Prostate gland (tissue), 2 donors: Measurements from ENCODE around the gene OLAH.

Experiments
- POLR2A ChIP-seq: fragments of 450-650 bp; IDR thresholded peaks from one replicate; pipeline ENCODE4 v1.6.1; 2016; ENCODE audit warnings: antibody characterized with exemption, mild to moderate bottlenecking
- TF ChIP-seq, protein P1 (sequence below), 4 experiments: fragments of 200-600 bp in 2 of 4; fragments of 450-650 bp in 2 of 4; sonication (generic) in 2 of 4; IDR thresholded peaks; 1 replicate in 3 of 4; 2 replicates in 1 of 4; pipeline ENCODE4 v1.5.1; 2016 to 2019; ENCODE audit warnings: antibody characterized with exemption in 4 of 4, mild to moderate bottlenecking in 2 of 4, moderate library complexity in 2 of 4

DNA sequence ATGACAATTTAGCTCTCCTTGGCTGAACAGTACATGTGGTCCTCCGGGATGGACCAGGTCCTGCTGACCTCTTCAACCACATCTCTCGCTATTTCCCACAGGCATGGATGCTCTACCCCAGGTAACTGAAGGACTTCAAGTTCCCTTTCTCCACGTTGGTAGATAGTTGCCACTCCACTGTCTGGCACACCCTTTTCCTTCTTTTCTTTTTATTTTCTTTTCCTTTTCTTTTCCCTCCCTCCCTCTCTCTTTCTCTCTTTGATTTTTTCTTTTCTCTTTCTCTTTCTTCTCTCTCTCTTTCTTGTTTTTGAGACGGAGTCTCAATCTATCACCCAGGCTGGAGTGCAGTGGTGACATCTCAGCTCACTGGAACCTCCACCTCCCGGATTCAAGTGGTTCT, 47.7 kb downstream of the OLAH start:
- TF ChIP-seq, protein P1, sequence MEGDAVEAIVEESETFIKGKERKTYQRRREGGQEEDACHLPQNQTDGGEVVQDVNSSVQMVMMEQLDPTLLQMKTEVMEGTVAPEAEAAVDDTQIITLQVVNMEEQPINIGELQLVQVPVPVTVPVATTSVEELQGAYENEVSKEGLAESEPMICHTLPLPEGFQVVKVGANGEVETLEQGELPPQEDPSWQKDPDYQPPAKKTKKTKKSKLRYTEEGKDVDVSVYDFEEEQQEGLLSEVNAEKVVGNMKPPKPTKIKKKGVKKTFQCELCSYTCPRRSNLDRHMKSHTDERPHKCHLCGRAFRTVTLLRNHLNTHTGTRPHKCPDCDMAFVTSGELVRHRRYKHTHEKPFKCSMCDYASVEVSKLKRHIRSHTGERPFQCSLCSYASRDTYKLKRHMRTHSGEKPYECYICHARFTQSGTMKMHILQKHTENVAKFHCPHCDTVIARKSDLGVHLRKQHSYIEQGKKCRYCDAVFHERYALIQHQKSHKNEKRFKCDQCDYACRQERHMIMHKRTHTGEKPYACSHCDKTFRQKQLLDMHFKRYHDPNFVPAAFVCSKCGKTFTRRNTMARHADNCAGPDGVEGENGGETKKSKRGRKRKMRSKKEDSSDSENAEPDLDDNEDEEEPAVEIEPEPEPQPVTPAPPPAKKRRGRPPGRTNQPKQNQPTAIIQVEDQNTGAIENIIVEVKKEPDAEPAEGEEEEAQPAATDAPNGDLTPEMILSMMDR (IDR thresholded peaks at IDR 0.05), result no peak
- no peak for TF ChIP-seq POLR2A
